ENCODE results near the gene LGALS16.
"Not testable (repeated sequence)": the region's sequence is repeated elsewhere in the genome, so short reads cannot be mapped to it uniquely, and the experiment has no call there.

LGALS16 gene

DNA sequence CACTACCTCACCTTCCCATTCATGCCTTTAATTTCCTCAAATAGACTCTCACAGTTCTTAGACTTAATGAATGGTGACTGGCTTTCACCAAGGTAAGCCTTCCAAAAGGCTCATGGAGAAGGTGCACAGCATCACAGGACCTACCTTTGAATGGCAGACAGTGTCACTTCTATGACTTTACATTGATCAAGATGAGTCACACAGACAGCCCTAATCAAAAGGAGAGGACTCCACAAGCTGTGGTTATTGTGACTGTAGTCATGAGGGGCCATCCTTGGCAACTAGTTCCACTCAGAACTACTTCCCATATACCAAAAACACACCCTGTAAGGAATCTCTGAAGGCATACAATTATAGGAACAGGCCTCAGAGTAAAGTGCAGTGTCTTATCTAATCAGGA, 5.9 kb downstream of the LGALS16 start:
- no peak overlapping the region for H3K4me3 Mint-ChIP-seq
- no peaks in the 10 kb centered on the region for H3K36me3 Mint-ChIP-seq
- ATAC-seq: peak; percentile 45

DNA sequence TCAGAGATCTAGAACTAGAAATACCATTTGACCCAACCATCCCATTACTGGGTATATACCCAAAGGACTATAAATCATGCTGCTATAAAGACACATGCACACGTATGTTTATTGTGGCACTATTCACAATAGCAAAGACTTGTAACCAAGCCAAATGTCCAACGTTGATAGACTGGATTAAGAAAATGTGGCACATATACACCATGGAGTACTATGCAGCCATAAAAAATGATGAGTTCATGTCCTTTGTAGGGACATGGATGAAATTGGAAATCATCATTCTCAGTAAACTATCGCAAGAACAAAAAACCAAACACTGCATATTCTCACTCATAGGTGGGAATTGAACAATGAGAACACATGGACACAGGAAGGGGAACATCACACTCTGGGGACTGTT, 14.1 kb downstream of the LGALS16 start:
- H3K4me1 Mint-ChIP-seq; H3K9me3 Mint-ChIP-seq; H3K27ac Mint-ChIP-seq; ATAC-seq; H3K4me3 Mint-ChIP-seq; H3K36me3 Mint-ChIP-seq; DNase-seq (ENCODE audit: low spot score in 2 of 2): not testable (repeated sequence)

More for the DNA sequence above, 5.9 kb downstream of the LGALS16 start:
- no peaks in the 10 kb centered on the region for H3K9me3 Mint-ChIP-seq
- H3K4me1 Mint-ChIP-seq: no peaks in the 10 kb centered on the region
- no peak for DNase-seq (ENCODE audit: low spot score in 2 of 2)
- no peak overlapping the region for H3K27ac Mint-ChIP-seq

GRCh38 chr19:39670998-39671397, 15.3 kb downstream of the LGALS16 start:
- DNase-seq (ENCODE audit: low spot score in 2 of 2): no peak
- H3K9me3 Mint-ChIP-seq: no peaks in the 10 kb centered on the region
- no peak overlapping the region for H3K4me3 Mint-ChIP-seq
- ATAC-seq: no peak
- peaks cover 16% of the 10 kb centered on the region for H3K4me1 Mint-ChIP-seq
- H3K36me3 Mint-ChIP-seq: no peaks in the 10 kb centered on the region
- no peak overlapping the region for H3K27ac Mint-ChIP-seq

DNA sequence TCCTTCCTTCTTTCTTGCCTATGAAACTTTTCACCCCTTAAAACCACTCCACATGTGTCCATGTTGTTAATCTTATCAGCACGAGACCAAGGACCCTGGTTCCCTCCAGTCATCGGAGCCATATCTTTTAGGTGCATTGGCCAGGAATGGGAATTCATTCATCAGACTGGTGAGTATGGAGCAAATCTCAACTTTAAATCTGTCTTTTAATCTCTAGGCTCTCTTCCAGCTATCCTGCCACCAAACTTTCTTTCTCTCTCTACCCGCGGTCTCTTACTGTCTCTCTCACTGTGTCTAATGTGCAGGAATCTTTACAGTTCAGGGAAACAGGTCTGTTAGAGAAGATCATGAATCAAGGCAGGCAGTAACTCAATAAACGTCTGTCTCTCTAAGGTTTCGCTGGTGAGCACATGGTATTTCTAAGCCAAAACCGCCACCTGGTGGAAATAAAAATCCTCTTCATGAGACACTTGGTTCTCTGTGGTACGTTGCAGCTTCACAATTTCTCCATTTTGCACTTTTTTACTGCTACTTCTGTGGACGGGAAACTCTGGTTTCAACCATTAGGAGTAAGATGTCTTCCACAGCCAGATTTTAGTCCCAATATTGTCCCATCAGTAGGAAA, 16.1 kb downstream of the LGALS16 start:
- Mint-ChIP-seq H3K36me3 (no peaks in the 10 kb centered on the region), H3K9me3 (no peaks in the 10 kb centered on the region), H3K27ac (no peak overlapping the region), H3K4me3 (no peak overlapping the region), H3K4me1 (peaks cover 20% of the 10 kb centered on the region)
- ATAC-seq: peak; percentile 60
- DNase-seq (ENCODE audit: low spot score in 2 of 2): peak; percentile 17 to 57

DNA sequence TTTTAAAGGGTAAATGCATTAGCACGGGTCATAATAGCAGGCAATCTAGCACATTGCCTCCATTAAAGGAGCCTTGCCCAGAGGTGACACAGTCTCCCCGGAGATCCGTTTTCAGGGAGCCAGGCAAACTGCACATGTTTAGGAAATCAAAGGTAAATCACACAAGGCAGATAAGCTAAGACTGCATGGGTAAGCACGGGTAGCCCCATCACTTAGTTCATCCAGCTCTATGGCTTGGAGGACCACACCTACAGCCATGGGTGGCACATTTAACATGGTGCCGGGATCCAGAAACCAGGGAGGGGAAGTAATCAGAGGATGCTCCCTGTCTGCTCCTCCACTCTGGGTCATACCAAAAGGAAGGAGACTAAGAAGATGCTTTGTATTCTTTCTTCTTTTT, 16.8 kb downstream of the LGALS16 start:
- no peaks in the 10 kb centered on the region for H3K36me3 Mint-ChIP-seq

GRCh38 chr19:39673862-39674261, 18.1 kb downstream of the LGALS16 start:
- peaks cover 31% of the 10 kb centered on the region for H3K4me1 Mint-ChIP-seq

More for the DNA sequence above, 16.8 kb downstream of the LGALS16 start:
- no peaks in the 10 kb centered on the region for H3K9me3 Mint-ChIP-seq
- ATAC-seq: no peak
- DNase-seq (ENCODE audit: low spot score in 2 of 2): peak in 1 of 2 donors; percentile 30
- peaks cover 20% of the 10 kb centered on the region for H3K4me1 Mint-ChIP-seq
- H3K4me3 Mint-ChIP-seq: no peak overlapping the region
- no peak overlapping the region for H3K27ac Mint-ChIP-seq

DNA sequence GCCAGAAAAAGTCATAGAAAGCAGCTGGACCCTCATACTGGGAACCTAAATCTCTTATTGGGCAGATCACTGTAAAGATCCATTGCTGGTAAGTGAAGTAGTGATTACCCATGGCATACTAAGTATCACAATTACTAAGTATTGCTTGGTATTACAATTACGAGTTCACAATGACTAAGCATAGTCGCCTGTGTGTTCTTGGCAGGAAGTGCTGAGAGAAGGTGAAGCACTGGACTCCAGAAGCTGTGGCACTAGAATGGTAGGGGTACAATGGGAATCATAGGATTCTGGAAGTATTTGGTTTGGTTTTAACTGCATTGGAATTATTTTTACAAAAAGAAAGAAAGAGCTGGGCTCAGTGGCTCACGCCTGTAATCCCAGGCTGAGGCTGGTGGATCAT, 20.3 kb downstream of the LGALS16 start:
- ATAC-seq (peak; percentile 82), DNase-seq (ENCODE audit: low spot score in 2 of 2) (peak in 1 of 2 donors; percentile 55)
- Mint-ChIP-seq H3K27ac (peak overlapping the region; percentile 3), H3K4me3 (peak overlapping the region; percentile 3), H3K9me3 (no peaks in the 10 kb centered on the region), H3K4me1 (peaks cover 48% of the 10 kb centered on the region), H3K36me3 (peaks cover 12% of the 10 kb centered on the region)

More at GRCh38 chr19:39673862-39674261, 18.1 kb downstream of the LGALS16 start:
- peak in 1 of 2 donors; percentile 35 for DNase-seq (ENCODE audit: low spot score in 2 of 2)
- ATAC-seq, H3K27ac Mint-ChIP-seq, H3K9me3 Mint-ChIP-seq, H3K36me3 Mint-ChIP-seq, H3K4me3 Mint-ChIP-seq: not testable (repeated sequence)

- Mint-ChIP-seq H3K27ac (peak overlapping the region; percentile 63), H3K4me1 (peaks cover 42% of the 10 kb centered on the region), H3K36me3 (peaks cover 12% of the 10 kb centered on the region), H3K9me3 (no peaks in the 10 kb centered on the region), H3K4me3 (peak overlapping the region; percentile 64)
- DNase-seq (ENCODE audit: low spot score in 2 of 2): peak in 1 of 2 donors; percentile 50
- no peak for ATAC-seq
Measured at GRCh38 chr19:39677961-39678889, 22.5 kb downstream of the LGALS16 start.

DNA sequence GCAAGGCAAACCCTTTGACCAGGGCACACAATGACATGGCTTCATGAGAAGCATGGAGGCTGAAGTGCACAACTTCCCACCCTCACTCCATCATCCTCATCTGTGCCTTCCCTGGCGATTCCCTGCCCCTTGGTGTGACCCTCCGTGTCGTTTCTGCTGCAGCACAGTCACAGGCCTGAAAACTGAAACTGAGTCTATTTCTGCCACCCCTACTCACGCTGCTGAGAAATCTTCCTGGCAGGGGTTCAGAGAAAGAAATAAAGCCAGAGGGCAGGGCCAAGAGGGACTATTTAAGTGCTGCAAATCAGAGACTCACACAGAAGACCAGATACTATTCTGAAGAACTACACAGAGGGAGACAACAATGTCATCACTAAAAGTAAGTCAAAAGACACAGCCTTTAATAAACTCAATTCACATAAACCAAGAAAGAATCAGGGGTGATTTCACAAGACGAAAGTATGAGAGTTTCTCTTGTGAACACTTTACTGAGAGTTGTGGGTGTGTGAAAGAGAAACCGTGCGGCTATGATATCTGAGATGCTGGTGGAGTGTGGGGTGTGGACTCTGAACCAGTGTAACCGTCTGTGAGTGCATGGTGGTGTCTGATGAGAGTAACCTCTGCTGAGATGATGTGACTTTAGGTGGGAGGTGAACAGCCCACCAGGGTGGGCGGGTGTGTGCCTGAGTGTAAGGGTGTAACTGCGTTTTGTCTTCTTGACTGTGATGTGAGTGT, 23.5 kb downstream of the LGALS16 start:
- DNase-seq (ENCODE audit: low spot score in 2 of 2) (peak; percentile 24 to 76), ATAC-seq (peak; percentile 93)
- Mint-ChIP-seq H3K36me3 (peaks cover 12% of the 10 kb centered on the region), H3K27ac (peak overlapping the region; percentile 63), H3K4me1 (peaks cover 42% of the 10 kb centered on the region), H3K9me3 (no peaks in the 10 kb centered on the region), H3K4me3 (peak overlapping the region; percentile 64)

DNA sequence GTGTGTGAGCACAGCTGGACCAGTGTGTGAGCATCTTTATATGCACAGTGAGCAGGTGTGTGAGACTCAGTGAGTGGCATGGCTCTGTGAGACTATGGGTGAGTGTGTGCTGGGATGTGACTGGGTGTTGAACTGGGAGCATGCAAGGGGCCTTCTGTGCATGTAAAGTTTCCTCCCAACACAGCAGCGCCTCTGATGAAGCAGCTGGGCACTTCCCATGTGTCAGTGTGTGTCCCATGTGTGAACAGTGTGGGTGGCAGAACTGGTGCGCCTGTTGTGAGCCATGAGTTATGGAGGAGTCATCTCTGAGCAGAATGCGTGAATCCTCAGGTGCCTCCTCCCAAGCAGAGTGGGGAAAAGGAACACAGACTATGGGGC, 24.1 kb downstream of the LGALS16 start:
- ATAC-seq: peak; percentile 69

DNA sequence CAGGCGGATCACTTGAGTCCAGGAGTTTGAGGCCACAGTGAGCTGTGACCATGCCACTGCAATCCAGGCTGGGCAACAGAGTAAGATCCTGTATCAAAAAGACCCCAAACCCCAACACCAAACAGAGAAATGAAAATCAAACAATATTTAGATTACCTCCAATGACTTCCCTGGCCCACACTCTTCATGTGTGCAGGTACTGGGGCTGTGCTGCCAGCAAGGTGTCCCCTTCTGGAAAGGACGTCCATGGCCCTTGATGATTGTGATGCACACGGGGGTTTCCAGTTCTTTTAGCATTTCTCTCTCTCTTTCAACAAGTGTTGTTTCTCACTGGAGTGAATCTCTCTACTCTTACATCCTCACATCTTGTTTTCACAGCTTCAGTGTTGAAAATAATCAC, 24.9 kb downstream of the LGALS16 start:
- no peak overlapping the region for H3K27ac Mint-ChIP-seq
- no peaks in the 10 kb centered on the region for H3K9me3 Mint-ChIP-seq
- H3K4me3 Mint-ChIP-seq: no peak overlapping the region
- DNase-seq (ENCODE audit: low spot score in 2 of 2) (peak in 1 of 2 donors; percentile 32), ATAC-seq (no peak)
- peaks cover 37% of the 10 kb centered on the region for H3K4me1 Mint-ChIP-seq
- H3K36me3 Mint-ChIP-seq: peaks cover 12% of the 10 kb centered on the region

More for the DNA sequence above, 24.1 kb downstream of the LGALS16 start:
- H3K27ac Mint-ChIP-seq: peak overlapping the region; percentile 63
- no peaks in the 10 kb centered on the region for H3K9me3 Mint-ChIP-seq
- peaks cover 12% of the 10 kb centered on the region for H3K36me3 Mint-ChIP-seq
- no peak for DNase-seq (ENCODE audit: low spot score in 2 of 2)
- H3K4me1 Mint-ChIP-seq: peaks cover 42% of the 10 kb centered on the region
- H3K4me3 Mint-ChIP-seq: peak overlapping the region; percentile 64

DNA sequence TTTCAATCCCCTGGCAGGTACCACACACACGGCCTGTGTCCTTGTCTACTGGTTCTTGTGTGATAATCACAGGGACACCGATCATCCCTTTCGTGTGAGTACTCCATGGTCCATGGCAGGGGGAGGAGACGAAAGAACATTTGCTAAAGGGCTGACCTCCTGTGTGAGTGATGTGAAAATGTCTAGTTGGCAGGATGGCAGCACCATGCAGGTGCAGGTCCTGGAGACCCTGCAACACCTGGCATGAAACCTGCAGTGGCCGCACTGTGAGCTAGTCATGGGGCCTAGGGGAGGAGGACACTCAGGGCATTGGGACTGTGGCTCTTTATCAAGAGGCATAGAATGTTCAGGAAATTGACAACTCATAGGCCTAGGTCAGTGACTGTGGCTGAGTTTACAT, 25.7 kb downstream of the LGALS16 start:
- no peak overlapping the region for H3K4me3 Mint-ChIP-seq
- no peaks in the 10 kb centered on the region for H3K9me3 Mint-ChIP-seq
- H3K27ac Mint-ChIP-seq: no peak overlapping the region
- H3K36me3 Mint-ChIP-seq: peaks cover 12% of the 10 kb centered on the region
- ATAC-seq (no peak), DNase-seq (ENCODE audit: low spot score in 2 of 2) (no peak)
- H3K4me1 Mint-ChIP-seq: peaks cover 29% of the 10 kb centered on the region

- DNase-seq (ENCODE audit: low spot score in 2 of 2): peak in 1 of 2 donors; percentile 2
- H3K36me3 Mint-ChIP-seq: peaks cover 8% of the 10 kb centered on the region
- H3K4me1 Mint-ChIP-seq: peaks cover 14% of the 10 kb centered on the region
- H3K9me3 Mint-ChIP-seq: no peaks in the 10 kb centered on the region
- no peak for ATAC-seq
- H3K4me3 Mint-ChIP-seq: no peak overlapping the region
- no peak overlapping the region for H3K27ac Mint-ChIP-seq
Measured at GRCh38 chr19:39684267-39684666, 28.6 kb downstream of the LGALS16 start.

GRCh38 chr19:39686739-39687138, 31.0 kb downstream of the LGALS16 start:
- Mint-ChIP-seq H3K4me3 (no peak overlapping the region), H3K27ac (no peak overlapping the region), H3K36me3 (no peaks in the 10 kb centered on the region), H3K4me1 (no peaks in the 10 kb centered on the region), H3K9me3 (peaks cover 3% of the 10 kb centered on the region)
- DNase-seq (ENCODE audit: low spot score in 2 of 2): peak in 1 of 2 donors; percentile 15
- no peak for ATAC-seq

DNA sequence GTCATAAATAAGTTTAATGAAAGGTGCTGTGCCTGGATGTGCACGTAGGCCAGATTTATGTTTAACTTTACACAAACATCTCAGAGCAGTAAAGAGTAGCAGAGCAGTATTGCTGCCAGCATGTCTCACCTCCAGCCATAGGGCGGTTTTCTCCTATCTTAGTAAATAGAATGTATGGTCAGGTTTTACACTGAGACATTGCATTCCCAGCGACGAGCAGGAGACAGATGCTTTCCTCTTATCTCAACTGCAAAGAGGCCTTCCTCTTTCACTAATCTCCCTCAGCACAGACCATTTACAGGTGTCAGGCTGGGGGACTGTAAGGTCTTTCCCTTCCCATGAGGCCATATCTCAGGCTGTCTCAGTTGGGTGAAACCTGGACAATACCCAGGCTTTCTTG, 32.9 kb downstream of the LGALS16 start:
- H3K4me3 Mint-ChIP-seq; H3K9me3 Mint-ChIP-seq; H3K27ac Mint-ChIP-seq; H3K4me1 Mint-ChIP-seq; DNase-seq (ENCODE audit: low spot score in 2 of 2); H3K36me3 Mint-ChIP-seq; ATAC-seq: not testable (repeated sequence)

Measured in stimulated activated effector memory CD8-positive, alpha-beta T cell treated with anti-CD3 and anti-CD28 coated beads, Interleukin-12 subunit alpha, Interleukin-12 subunit beta, amount 100 ng/mL, for 72 hours (primary cell).